GM18502 (cell line): Measurements from ENCODE around the gene DMTF1.
"Not testable (repeated sequence)": the region's sequence is repeated elsewhere in the genome, so short reads cannot be mapped to it uniquely, and the experiment has no call there.

Experiments
- ATAC-seq: cut with Tn5 transposase; IDR thresholded peaks from one replicate; pipeline ENCODE4 v1.9.1; 2021; ENCODE audit warnings: mild to moderate bottlenecking; ENCODE audit not compliant: unreplicated experiment, poor library complexity

Gene DMTF1, protein sequence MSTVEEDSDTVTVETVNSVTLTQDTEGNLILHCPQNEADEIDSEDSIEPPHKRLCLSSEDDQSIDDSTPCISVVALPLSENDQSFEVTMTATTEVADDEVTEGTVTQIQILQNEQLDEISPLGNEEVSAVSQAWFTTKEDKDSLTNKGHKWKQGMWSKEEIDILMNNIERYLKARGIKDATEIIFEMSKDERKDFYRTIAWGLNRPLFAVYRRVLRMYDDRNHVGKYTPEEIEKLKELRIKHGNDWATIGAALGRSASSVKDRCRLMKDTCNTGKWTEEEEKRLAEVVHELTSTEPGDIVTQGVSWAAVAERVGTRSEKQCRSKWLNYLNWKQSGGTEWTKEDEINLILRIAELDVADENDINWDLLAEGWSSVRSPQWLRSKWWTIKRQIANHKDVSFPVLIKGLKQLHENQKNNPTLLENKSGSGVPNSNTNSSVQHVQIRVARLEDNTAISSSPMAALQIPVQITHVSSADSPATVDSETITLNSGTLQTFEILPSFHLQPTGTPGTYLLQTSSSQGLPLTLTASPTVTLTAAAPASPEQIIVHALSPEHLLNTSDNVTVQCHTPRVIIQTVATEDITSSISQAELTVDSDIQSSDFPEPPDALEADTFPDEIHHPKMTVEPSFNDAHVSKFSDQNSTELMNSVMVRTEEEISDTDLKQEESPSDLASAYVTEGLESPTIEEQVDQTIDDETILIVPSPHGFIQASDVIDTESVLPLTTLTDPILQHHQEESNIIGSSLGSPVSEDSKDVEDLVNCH

DNA sequence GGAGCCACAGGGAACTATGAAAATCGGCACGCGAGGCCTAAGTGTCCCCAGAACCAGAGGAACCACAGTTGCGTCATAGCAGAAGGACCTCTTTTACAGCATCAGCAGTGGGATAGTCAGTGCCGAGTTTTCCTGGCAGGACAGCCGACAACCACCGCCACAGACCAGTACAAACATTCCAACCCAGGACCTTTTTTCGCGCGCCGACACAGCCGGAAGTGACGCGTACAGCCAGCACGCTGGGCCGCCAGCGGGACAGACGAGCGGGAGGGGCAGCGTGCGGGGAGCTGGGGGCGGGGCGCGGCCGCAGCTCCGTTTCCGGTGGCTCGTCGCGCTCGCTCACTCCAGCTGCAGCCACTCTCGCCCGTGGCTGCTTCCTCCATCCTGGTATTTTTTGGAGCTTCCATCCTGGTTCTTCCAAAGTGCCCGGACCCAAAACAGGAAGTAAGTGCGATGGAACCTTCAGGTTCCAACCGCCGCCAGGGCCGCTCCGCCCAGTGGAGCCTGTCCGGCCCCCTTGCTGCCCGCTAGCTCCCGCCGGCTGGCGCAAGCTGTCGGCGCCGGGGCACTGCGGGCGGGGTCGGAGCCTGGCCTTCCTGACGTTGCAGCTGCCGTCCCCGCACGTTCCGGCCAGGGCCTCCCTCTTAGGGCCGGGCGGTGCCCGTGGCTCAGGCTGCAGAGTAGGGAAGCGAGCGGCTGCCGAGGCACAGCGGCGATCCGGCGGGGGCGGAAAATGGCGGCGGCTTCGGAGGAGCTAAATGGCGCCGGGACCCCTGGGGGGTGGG, at the start of gene DMTF1:
DMTF1 (plus strand) TSS at position 342 of the 785 bp plus-strand sequence. CDS start 12,489 bp downstream, outside the sequence.
- peak; percentile 85 for ATAC-seq

DNA sequence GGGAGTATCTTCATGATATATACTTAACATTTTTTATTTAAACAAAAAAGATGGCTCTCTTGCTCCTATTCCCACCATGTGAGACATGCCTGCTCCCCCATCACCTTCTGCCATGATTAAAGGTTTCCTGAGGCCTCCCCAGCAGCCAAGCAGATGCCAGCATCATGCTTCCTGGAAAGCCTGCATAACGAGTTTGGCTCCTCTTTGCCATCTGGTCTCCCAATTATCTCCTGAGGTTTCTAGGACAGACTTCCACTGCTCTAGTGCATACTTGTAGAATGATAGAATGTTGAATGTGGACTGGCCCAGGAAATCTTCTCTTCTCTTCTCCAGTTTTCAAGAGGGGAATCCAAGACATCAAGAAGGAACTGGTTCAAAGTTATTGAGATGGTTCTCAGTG, 46.9 kb upstream of the DMTF1 start:
- ATAC-seq: no peak

DNA sequence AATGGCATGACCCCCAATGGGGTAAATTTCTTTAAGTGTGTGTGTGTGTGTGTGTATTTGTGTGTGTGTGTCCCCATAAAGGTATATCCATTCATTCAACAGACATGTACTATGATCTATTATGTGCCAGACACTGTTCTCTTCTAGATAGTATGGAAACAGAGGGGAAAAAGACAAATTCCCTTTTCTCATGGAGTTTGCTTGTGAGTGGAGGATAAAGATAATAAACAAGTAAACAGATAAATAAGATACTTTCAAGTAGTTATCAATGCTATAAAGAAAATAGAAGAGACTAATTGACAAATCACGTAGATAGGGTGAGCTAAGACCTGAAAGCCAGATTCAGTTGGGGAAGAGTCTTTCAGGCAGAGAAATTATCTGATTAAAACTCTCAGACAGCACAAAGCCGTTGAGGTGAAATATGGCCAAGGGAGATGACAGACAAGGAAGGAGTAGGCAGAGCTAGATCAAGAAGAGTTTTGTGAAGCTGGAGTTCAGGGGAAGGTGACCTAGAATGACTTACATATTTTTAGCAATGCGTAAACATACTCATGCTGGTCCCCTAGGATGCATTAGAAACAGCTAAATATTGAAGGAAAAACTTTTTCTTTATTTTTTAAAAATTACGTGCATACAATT, 45.2 kb upstream of the DMTF1 start:
- ATAC-seq: no peak

DNA sequence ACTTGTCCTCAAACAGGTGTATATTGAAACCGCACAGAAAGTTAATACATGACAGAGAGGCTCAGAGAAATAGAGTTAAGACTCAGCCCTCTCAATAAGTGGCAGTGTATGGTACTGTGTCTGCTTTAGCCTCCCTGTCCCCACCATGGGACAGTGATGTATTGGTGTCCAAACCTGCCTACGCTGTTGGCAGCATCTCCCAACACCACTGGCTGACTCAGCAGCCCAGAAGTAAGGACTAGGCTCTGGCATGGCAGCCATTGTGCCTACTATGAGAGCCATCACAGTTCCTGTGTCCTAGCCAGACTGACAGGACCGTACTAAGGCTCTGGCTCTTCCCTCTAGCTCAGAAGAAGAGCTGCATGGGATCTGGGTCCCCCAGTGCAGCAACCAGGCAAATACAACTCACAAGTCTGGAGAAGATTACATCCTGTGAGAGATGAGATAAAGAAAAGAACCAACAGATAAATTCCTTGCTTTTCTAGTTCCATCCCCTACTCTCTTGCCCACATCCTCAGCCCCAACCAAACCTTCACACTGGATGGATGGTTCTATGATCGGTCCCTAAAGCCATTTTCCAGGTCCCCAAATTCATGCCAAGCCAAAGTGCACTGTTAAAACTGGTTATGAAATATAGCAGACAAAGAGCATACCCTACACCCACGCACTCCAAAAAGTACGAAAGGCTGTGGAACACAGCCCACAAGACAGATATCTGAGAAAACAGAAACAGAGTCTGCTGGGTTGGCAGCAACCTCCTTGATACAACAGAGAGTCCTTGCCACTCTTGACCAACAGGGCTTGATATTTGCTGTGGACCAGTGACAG, 44.1 kb upstream of the DMTF1 start:
- no peak for ATAC-seq

DNA sequence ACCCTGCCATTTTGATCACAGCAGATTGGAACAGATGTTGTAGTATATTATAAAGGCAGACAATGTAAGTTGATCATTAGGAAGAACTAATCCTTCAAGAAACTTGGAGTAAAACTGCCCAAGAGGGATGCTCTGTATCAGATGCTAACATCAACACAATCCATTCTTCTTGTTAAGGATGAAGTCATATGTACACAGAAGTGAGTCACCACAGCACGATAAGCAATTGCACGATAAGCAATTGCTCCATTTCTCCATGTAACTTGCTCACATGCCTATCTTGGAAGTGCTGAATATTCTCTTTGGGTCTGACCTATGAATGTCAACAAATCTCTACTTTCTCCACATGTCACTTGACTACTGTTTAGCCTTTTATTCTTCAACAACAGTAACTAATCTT, 41.5 kb upstream of the DMTF1 start:
- no peak for ATAC-seq

DNA sequence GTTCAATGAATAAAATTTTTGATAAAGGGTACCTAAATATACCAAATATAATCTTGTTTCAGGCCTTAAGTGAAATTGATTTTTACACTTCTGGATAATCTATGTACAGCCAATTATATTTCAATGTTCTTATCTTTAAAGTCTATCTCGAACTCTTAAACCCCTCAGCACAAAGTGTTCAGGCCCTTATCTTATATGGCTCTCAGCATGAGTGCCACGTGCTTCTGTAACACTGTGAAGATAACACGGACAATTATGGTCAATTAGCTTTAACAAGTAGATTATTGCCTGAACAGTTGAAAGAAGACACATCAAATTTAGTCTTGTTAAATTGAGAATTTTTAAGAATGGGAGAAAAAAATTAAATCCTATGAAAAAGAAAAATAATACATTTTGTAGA, 40.4 kb upstream of the DMTF1 start:
- no peak for ATAC-seq

DNA sequence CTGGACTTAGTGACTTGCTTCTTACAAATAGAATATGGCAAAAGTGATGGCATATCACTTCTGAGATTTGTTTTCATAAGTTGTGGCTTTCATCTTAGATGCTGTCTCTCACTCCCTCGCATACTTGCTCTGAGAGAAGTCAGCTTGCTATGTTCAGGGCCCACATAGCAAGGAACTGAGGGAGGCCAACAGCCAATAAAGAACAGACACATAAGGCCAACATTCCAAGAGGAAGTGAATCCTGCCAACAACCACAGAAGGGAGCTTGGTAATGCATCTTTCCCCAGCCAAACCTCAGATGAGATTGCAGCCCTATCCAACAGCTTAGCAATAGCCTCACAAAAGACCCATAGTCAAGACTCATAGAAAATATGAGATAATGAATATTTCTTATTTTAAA, 39.2 kb upstream of the DMTF1 start:
- ATAC-seq: no peak

DNA sequence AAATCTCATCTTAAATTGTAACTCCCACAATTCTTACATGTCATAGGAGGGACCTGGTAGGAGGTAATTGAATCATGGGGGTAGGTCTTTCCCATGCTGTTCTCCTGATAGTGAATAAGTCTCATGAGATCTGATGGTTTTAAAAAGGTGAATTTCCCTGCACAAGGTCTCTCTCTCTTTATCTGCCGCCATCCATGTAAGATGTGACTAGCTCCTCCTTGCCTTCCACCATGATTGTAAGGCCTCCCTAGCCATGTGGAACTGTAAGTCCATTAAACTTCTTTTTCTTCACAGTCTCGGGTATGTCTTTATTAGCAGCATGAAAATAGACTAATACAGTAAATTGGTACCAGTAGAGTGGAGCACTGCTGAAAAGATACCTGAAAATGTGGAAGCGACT, 38.3 kb upstream of the DMTF1 start:
- ATAC-seq: not testable (repeated sequence)

DNA sequence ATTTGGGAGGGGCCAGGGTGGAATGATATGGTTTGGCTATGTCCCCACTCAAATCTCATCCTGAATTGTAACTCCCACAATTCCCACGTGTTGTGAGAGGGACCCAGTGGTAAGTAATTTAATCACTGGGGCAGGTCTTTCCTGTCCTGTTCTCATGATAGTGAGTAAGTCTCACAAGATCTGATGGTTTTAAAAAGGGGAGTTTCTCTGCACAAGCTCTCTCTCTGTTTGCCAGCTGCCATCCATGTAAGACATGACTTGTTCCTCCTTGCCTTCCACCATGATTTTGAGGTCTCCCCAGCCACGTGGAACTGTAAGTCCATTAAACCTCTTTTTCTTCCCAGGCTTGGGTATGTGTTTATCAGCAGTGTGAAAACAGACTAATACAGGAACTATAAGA, 36.5 kb upstream of the DMTF1 start:
- ATAC-seq: not testable (repeated sequence)

DNA sequence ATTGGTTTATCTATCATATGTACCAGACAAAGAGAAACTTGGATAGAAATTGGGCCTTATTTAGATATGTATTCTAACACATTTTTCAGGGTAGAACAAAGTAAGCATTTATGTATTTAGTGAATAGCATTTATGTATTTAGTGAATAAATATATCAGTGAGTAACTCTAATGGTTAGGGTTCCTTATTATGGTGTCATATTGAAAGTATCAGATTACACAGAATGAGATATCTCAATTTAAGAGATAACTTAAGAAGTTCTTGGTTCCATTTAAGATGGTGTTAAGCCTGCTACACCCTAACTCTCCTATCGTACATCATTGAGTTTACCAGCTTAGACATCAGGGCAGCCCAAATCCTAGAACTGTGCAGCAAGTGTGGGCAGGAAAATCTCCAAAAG, 35.9 kb upstream of the DMTF1 start:
- peak; percentile 81 for ATAC-seq

DNA sequence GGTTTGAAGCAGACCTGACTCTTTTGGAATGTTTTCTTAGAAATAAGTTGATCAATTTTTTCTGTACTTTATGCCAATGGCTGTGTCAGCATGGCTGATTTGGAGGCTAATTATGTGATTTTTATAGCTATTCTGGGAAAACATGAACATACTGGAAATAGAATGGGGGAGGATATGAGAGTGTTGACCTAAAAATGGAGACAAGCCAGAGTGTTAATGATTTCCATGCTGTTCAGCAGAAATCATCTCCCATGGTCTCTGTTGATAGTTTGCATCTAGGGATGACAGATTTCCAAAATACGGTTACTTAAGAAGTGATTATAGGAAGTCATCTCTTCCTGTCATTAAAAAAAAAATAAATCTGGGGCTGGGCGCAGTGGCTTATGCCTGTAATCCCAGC, 32.7 kb upstream of the DMTF1 start:
- no peak for ATAC-seq

DNA sequence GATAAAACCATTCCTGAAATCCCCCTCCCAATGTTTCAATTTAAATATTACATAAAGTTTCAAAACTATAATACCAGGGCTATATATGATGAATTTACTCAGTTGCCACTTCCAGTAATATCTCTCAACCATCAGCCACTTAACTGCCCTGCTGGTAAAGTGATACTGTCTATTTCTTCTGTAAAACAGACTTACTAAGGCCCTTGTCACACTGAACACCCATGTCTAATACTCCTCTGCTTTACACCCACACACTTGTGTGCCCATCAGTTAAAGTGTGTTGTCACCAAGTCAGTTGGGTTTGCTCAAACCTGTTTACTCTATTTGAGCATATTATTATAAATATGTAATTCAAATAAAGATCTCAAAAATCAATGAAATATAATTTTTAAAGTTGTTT, 29.1 kb upstream of the DMTF1 start:
- ATAC-seq: no peak

DNA sequence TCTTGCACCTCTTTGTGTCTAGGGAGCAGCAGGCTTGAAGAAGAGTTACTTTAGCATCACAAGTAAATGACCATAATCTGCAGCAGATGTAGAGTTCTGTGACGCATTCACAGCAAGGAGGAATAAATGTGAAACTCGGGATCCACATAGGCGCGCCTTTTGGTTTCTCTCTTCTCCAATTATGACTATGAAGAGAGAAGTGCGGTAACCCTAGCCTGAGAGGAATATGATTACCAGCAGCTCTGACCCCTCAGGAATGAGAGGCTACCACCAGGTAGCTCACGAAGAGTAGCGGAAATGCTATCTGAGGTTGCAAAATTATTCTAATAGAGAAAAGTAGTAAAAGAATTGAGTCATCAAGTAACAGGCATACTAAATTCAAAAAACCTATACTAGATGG, 25.2 kb upstream of the DMTF1 start:
- ATAC-seq: no peak

DNA sequence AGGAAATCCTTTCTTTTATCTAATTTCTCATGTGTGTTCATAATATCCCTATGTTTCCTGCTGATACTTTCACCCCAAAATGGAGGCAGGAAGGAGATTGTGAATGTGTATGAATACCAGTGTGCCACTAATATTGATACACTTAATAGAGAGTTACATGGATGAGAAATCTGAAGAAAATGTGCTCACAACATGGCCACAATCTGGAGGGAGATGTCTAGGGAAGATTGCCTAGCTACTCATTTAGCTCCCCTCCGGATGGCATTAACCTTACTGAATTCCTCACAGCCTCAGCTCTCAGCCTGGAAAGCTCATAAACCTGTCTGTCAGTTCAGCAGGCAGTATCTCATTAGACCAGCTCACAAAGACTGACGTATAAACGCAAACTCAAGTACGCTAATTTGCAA, 23.4 kb upstream of the DMTF1 start:
- ATAC-seq: no peak

DNA sequence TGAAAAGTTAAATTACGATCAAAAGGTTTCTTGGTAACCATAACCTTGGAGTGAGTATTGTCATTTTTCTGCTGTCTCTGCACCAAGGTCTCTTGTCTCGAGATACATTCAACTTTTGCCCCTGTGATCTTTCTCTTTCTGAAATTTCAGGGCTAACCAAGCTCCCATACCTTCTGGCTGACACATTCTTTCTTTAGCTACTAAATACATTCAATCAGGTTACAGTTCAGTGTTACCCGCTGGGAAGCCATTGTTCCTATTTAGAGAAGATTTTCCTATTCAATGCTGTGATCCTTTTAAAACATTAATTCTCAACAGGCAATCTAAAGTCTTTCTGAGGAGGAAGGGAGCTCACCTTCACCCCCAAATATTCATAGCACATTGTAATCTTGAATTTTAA, 22.9 kb upstream of the DMTF1 start:
- peak; percentile 1 for ATAC-seq

DNA sequence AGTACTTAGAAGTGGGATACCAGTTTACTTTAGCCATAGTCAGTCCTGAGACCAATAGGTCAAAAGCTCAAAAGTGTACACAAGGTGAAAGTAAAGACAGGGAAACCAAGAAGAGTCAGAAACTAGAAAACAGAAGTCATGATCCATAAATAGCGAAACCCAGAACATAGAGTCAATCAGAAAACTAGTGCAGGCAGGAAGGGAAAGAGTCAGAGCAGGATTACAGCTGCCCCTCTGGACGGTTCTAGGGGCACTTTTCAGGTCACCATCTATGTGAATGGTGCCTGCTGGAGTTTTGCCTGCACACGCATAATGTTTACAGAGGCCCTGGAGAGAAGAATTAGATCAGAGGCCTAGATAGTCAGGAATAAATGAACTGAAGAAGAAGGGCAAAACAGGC, 22.4 kb upstream of the DMTF1 start:
- peak; percentile 96 for ATAC-seq

DNA sequence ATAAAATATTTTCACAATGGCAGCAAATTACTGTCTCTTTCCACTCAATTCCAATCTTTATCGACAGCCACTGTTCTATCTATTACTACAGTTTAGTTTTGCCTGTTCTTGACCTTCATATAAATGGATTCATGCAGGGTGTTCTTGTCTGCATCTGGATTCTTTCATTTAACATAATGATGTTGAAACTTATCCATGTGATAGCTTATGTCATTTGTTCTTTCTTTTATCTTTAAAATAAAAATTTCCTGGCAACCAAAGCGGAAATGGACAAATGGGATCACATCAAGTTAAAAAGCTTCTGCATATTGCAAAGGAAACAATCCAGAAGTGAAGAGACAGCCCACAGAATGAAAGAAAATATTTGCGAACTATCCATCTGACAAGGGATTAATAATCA, 20.5 kb upstream of the DMTF1 start:
- no peak for ATAC-seq

DNA sequence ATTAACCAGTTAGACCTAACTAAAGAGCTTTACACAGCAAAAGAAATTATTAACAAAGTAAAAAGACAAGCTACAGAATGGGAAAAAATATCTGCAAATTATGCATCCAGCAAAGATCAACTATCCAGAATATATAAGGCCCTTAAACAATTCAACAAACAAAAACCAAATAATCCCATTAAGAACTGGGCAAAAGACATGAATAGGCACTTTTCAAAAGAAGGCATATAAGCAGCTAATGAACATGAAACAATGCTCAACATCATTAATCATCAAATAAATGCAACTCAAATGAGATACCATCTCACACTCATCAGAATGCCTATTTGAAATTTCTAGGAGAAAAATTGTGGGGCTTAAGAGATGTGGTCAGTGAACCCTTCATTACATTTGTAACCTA, 15.0 kb upstream of the DMTF1 start:
- no peak for ATAC-seq

DNA sequence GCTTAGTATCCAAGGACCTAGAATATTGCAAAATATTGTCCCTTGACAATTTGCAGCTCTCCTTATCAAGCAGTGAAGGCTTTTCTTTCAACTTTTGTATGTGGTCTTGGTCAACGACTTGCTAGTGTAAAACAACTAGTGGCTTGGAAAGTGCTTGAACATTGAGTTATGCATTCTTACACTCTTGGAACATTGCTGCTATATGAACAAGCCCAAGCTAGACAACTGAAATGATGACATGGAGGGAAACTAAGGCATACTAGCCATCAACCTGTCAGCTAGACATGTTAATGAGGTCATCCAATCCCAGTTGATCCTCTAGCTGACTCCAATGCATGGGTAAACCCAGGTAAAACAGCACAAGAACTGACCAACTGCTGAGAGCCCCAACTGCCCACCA, 12.7 kb upstream of the DMTF1 start:
- ATAC-seq: no peak
